Dedifferentiated amniotic fluid mesenchymal stem cell (primary cell): ENCODE results near the gene RSPRY1.
"Not testable (repeated sequence)": the region's sequence is repeated elsewhere in the genome, so short reads cannot be mapped to it uniquely, and the experiment has no call there.

Experiments
- DNase-seq: peaks from one replicate; pipeline ENCODE4 v3.0.0-alpha.2; 2016; ENCODE audit errors: extremely low spot score

RSPRY1 gene

DNA sequence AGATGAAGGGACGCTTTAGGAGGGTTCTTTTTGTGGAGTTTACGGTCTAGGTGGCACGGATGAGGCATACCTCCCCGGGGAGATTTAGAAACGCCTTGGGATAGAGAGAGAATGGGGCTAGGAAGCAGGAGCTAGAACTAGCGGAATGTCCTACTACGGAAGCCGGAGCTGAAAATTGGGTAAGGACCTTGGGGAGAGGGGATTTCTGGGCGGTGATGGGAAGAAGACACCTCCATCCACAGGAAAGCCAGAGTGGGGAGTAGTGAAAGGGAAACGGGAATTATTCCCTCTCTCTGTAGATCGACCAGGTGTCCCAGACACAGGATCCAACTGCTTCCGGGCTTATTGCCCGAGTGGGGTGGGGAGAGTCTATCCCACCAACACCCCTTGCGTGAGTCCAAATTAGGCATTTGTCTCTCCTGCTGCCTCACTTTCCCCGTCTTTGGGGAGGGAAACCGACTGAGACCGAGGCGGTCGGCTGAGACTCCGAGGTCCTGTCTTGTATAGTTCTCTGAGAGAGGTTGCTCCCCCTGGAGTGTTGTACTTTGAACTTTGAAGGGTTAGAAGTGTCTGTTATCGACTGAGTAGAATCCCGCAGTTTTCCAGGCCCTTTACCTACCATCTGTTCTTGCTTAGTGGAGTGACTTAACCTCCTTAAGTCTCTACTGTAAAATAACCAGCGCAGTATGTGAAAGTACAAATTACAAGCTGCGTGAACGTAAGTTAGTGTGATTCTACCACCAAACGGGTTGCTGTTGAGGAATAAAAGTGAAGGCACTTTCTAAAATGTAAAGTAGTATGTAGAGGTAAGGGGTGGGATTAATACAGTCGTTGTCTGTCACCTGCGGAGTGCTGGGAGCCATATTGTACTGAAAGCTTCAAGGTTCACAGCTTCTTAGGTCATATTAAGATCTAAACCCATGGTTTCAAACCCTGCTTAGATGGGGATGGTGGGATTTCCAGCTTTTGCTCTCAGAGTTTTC is 1.0 kb downstream of the RSPRY1 start:
- DNase-seq = no peak

DNA sequence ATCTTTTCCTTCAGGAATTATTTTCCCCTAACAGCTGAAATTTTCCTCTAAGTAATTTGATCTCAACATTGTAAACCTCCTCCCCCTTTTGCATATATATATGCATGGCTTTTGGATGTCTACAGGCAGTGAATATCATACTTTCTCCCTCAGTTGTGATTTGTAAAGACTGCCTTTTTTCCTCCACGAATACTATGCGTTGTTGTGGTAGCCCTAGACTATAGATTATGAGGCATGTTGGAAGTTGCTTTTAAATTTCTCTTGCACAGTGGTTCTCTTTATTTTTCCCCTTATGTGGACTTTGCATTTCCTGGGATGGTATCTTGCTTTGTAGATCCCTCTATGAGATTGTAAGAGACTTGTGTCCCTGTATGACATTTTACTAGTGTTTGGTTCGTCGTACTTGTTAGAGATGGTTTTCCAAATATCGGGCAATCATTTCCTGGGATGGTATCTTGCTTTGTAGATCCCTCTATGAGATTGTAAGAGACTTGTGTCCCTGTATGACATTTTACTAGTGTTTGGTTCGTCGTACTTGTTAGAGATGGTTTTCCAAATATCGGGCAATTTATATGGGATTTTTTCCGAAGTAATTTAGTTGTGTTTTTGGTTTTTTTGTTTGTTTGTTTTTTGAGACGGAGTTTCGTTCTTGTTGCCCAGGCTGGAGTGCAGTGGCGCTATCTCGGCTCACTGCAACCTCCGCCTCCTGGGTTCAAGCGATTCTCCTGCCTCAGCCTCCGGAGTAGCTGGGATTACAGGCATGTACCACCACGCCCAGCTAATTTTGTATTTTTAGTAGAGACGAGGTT is 2.0 kb downstream of the RSPRY1 start:
- not testable (repeated sequence) for DNase-seq

DNA sequence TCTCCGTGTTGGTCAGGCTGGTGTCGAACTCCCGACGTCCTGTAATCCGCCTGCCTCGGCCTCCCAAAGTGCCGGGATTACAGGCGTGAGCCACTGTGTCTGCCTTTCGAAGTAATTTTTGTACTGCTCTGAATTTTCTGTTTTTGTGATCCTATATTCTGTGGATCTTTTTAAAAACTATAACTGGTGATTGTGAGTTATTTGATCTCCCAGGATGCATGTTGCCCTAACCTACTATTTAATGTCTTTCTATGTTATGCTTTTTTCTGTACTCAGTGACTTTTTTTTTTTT is 2.5 kb downstream of the RSPRY1 start:
- DNase-seq = no peak

DNA sequence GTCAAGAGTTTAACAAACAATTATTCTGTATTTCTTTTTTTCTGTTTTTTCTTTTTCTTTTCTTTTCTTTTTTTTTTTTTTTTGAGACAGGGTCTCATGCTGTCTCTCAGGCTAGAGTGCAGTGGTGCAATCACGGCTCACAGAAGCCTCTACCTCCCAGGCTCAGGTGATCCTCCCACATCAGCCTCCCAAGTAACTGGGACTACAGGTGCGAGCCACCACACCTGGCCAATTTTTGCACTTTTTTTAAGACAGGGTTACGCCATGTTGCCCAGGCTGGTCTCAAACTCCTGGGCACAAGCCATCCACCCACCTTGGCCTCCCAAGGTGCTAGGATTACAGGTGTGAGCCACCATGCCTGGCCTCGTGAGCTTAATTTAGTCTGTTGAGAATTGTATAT is 3.4 kb downstream of the RSPRY1 start:
- not testable (repeated sequence) for DNase-seq

DNA sequence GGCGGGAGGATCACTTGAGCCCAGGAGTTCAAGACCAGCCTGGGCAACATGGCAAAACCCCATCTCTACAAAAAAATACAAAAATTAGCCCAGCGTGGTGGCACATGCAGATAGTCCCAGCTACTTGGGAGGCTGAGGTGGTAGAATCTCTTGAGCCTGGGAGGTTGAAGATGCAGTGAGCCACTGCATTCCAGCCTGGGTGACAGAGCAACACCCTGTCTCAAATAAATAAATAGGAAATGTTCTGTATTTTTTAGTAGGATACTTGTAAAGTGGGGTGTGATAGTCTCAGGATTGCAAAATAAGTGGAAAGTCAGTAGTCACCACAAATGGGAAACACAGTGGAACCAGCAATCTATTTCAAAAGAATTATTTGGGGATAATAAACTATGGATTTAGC is 4.0 kb downstream of the RSPRY1 start:
- DNase-seq = no peak

DNA sequence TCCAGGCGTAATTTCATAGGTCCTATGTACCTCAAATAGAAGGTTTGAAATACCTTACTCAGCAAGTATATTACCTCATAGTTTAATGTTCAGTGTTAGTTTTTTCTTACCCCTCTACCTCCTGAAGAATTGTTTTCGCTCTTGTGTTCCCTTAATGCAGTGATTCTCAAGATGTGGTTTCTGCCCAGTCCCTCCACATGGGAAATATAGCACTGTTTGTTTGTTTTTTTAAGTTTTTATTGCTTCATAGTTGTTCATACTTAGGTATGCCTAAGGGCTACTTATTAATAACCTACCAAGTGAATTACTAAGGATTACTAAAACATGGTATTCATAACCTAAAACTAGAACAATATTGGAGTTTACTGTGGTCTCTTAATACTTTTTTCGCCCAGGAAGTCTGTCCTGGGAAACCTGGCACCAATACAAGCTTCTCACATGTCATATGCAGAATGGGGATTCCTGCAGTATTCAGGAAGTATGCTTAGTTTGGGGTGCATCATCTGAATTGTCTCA is 5.0 kb downstream of the RSPRY1 start:
- no peak for DNase-seq

DNA sequence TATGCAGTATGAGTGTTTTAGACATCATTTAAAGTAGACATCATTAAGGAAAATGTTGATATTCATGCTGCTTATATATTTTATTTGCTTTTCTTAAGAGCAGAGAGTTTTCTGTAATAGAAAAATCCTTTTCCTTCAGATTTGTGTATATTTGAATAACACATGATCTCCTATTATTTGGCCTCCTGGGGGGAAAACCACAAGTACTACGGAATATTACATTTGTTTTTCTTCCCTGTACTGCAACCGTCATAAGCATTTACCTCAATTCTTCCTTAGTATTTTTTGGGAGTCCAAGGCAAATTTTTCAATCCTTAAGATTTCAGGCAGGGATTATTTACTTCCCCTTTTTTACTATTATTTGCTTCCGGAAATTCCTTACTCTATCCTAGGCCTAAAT is 6.0 kb downstream of the RSPRY1 start:
- no peak for DNase-seq

DNA sequence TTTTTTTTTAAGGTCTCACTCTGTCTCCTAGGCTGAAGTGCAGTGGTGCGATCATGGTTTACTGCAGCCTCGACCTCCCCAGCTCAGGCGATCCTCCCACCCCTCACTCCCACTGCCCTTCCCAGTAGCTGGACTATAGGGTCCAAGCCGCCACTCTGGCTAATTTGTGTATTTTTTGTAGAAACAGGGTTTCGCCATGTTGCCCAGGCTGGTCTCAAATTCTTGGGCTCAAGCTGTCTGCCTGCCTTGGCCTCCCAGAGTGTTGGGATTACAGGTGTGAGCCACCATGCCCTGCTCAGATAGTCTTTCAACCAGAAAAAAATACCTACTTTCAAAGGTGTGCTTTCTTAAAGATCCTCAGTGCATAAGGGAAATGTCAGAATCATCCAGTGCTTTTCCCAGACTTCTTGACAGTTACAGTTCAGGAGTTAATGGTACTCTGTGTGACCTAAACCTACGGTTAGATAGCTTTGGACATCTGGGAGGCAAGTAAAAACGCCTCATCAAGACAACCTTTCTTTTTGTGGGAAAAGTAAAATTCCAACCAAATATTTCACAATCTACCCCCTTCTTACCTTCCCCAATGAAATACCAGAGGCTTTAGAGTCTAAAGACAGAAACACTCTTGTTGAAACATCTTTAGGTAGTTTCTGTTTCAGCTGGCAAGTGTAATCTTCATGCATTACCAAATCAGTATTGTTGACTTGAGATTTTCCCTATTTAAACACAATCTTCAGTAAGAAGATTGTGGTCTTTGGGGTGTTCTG is 6.8 kb downstream of the RSPRY1 start:
- no peak for DNase-seq

DNA sequence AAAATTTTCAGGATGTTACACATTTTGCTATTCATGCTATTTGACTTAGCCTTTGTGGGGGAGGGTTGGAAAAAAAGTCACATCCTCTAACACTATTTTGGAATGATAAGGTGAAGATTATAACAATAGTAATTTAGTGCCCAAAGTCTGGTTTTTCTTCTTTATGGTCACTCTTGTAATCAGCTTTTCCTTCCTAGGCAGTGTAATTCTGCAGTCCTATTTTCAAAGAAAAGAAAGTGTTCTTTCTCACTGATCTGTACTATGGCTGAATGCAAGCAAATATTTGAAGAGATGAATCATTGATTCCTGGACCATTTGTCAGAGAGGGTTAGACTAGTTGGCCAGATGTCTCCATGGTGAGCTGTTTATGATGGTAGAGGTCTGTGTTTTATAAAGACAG is 8.4 kb downstream of the RSPRY1 start:
- peak; percentile 92 for DNase-seq

DNA sequence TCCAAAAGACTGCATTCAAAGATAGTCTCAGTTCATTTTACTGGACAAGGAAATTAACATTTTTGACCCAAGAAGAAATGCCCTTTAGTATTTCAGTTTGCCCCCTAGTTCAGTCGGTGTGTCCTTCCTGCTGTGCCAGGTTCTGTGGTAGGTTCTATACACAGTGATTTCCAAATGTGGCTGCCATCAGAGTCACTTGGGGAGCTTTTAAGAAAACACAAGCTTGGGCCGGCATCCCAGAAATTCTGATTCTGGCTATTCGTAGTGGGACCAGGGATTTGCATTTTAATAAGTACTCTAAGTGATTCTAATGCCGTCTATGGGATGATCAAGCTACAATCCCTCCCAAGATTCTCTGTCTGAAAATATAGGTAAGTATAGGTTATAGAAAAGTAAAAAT is 10.2 kb downstream of the RSPRY1 start:
- DNase-seq = no peak

DNA sequence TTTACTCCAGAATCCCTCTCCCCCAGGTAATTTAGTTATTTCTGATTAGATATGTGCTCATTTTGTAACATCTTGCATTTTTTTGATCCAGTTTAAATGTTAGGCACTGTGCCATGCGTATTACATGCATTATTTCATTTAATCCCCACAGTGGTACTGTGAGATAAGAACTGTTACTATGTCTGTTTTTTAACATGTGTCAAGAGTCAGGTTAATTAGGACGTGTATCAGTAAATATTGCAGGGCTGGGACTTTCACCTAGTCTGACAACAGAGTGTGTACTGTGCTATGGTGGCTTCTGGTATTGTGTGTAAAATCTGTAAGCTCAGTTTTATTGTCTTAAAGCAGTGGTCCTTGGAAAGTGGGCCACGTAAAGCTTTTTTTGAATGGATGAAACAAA is 10.6 kb downstream of the RSPRY1 start:
- no peak for DNase-seq

DNA sequence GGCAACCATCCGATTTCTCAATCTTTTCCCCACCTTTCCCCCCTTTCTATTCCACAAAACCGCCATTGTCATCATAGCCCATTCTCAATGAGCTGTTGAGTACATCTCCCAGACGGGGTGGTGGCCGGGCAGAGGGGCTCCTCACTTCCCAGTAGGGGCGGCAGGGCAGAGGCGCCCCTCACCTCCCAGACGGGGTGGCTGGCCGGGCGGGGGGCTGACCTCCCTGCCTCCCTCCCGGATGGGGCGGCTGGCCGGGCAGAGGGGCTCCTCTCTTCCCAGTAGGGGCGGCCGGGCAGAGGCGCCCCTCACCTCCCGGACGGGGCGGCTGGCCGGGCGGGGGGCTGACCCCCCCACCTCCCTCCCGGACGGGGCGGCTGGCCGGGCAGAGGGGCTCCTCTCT is 14.2 kb downstream of the RSPRY1 start:
- DNase-seq = not testable (repeated sequence)

DNA sequence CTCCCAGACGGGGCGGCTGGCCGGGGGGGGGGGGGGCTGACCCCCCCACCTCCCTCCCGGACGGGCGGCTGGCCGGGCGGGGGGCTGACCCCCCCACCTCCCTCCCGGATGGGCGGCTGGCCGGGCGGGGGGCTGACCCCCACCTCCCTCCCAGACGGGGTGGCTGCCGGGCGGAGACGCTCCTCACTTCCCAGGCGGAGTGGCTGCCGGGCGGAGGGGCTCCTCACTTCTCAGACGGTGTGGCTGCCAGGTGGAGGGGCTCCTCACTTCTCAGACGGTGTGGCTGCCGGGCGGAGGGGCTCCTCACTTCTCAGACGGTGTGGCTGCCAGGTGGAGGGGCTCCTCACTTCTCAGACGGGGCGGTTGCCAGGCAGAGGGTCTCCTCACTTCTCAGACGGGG is 14.8 kb downstream of the RSPRY1 start:
- DNase-seq = not testable (repeated sequence)

DNA sequence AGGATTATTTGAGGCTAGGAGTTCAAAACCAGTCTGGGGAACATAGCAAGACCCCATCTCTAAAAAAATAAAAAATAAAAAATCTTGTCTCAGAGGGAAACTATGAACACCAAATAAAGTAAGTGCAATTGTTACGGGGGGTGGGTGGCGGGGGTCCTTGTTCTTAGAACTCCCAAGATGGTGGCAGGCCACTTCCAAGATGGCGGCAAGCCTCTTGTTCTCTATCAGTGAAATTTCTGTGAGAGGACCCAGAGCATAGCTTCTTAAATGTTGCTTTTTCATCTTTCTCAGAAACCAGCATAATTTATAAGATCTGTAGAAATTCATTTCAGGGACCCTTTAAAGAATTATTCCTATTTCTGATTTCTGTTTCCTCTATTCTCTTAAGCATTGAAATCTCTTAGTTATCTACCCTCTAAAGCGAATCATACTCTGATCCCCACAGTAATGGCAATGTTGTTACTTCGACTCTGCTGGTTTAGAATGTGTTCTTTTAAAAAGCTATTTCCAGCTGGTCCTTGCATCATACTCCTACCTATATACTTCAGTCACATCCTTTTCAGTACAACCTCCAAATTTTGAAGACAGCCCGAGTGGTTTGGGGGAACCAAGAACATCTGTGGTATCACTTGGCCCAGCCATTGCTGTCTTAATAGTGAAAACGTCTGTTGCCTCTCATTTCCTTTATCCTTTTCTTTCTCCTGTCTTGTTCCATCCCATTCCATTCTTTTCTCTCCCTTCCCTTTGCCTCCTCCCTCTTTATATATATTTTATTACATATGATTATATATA is 16.2 kb downstream of the RSPRY1 start:
- no peak for DNase-seq

DNA sequence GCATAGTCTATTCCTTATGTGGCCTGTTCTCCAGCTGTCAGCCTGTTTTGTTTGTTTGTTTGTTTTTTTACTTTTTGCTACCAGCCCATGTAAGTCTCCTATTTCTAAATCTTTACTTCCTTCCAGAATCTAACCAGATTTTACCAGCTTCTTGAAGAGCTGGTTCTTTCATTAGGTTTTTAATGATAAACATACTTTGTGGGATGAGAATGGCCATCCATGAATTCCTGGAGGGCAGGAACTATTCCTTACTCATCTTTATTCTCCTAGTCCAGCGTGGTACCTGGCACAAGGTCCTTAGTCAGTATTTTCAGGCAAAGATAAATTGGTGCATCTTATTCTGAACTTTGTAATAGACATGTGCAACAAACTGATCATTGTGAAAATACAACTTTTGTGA is 17.3 kb downstream of the RSPRY1 start:
- no peak for DNase-seq

DNA sequence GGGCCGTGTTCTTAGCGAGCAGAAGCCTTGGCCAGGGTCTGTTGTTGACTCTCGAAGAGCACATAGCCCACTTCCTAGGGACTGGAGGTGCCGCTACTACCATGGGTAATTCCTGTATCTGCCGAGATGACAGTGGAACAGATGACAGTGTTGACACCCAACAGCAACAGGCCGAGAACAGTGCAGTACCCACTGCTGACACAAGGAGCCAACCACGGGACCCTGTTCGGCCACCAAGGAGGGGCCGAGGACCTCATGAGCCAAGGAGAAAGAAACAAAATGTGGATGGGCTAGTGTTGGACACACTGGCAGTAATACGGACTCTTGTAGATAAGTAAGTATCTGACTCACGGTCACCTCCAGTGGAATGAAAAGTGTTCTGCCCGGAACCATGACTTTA is 18.5 kb downstream of the RSPRY1 start:
- DNase-seq = no peak

DNA sequence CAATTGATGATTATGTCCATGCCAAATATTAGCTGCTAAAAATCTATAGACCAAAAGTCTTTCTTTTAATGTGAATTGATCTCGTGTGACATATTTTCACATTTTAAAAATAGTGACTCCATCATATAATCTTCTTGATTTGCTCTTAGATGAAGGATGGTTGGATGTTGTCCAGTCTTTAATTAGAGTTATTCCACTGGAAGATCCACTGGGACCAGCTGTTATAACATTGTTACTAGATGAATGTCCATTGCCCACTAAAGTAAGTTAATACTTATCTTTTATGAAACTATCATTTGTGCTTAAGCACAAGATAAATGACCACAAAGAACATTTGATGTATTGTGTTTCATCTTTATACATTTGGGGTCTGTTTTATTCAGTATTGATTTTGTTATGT is 22.8 kb downstream of the RSPRY1 start:
- DNase-seq = no peak

DNA sequence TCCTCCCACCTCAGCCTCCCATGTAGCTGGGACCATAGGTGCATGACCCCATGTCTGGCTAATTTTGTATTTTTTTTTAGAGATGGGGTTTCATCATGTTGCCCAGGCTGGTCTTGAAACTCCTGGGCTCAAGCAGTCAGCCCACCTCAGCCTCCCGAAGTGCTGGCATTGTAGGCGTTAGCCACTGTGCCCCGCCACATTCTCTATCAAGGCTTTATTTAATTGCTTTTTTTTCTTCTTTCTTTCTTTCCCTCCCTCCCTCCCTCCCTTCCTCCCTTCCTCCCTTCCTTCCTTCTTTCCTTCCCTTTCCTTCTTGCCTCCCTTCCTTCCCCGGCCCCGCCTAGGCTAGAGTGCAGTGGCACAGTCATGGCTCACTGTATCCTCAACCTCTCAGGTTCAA is 23.7 kb downstream of the RSPRY1 start:
- no peak for DNase-seq

DNA sequence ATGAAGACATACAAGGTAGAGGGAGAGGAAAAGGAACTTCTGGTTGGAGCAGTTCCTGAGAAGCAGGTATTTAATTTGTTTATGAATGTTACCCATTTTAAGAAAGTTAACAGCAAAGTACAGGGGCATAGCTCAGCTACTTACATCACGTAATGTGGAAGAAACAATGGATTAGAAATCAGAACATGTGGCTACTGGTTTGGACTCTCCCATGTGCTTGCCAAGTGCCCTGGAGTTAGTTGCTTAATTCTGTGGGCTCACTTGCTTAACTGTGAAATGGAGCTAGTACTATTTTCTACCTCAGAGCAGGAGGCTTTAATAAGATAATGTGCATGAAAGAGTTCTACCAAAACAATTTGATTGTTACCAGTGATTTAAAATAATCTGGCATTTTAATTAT is 27.3 kb downstream of the RSPRY1 start:
- DNase-seq = no peak

DNA sequence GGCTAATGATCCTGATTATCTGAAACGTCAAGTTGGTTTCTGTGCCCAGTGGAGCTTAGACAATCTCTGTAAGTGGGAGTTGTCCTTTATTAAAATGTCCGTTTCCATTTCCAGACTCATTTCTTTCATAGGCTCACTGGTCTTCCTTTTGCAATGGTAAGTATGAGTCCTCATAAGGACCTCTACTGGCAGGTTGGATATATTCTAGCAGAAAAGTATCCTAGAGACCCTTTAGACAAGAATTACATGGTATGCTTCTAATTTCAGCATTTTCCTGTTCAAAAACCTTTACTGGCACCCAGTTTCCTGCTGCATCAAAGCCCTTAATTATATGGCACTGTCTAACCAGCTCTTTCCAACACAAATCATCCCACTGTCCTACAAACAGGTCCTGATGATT is 30.8 kb downstream of the RSPRY1 start:
- no peak for DNase-seq

DNA sequence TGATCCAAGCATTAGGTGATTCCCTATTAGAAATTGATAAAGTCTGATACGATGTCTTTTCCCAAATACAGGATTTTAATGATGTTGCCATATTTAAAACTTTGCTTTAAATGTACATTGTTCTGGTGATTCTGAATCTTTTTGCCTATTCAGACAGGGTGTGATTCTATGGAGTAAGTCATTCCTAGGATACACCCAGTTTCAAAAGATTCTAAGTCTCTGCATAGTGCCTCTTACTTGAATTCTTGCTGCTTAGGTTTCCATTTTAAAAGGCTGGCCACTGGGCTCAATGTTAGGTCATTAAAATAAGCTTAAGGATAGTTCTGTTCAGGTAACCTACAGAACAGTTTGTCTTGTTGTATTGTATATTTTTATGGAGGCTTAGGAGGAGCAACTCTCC is 36.9 kb downstream of the RSPRY1 start:
- DNase-seq = no peak
